Activated CD4-positive, alpha-beta T cell treated with anti-CD3 and anti-CD28 coated beads, Interleukin-2, amount 10 ng/mL, durations not matched to agents 7 days and 5 days (primary cell): ENCODE results near the gene SETBP1. TPM values are rescaled to one million over a fixed set of nuclear protein-coding genes. Genes with fewer than 3 reads are reported as not detected.

Experiments
- CTCF ChIA-PET: fragments of 350-600 bp; sonication (Branson Sonifier 250); formaldehyde crosslinking; loops from one replicate; lab custom pipeline; 2021; ENCODE audit warnings: antibody characterized with exemption; lab: Charles Lee
- POLR2A ChIA-PET: fragments of 350-600 bp; sonication (Branson Sonifier 250); formaldehyde crosslinking; loops from one replicate; lab custom pipeline; 2021; ENCODE audit warnings: antibody characterized with exemption; lab: Charles Lee
- DNase-seq: peaks from one replicate; pipeline ENCODE4 v3.0.0-alpha.2; 2020
- H3K27ac Mint-ChIP-seq: one replicate; pipeline ENCODE4 v1.8.0; 2021; ENCODE audit warnings: mild to moderate bottlenecking, moderate library complexity, mixed read lengths
- H3K27me3 Mint-ChIP-seq: one replicate; pipeline ENCODE4 v1.8.0; 2021; ENCODE audit warnings: mixed read lengths
- H3K36me3 Mint-ChIP-seq: one replicate; pipeline ENCODE4 v1.8.0; 2021; ENCODE audit warnings: low read depth, mixed read lengths
- H3K4me1 Mint-ChIP-seq: one replicate; pipeline ENCODE4 v1.8.0; 2021; ENCODE audit warnings: mixed read lengths
- H3K4me3 Mint-ChIP-seq: one replicate; pipeline ENCODE4 v1.8.0; 2021; ENCODE audit warnings: mild to moderate bottlenecking, moderate library complexity, mixed read lengths
- H3K9me3 Mint-ChIP-seq: one replicate; pipeline ENCODE4 v1.8.0; 2021; ENCODE audit warnings: mixed read lengths
- total RNA-seq, 2 experiments: library from RNA; stranded (reverse); gene quantifications; one replicate each; pipeline ENCODE4 v1.2.3, GENCODE V29; 2021

Gene SETBP1
- total RNA-seq, 2 experiments from 2014 or later = 3.7 to 4.4 TPM

DNA sequence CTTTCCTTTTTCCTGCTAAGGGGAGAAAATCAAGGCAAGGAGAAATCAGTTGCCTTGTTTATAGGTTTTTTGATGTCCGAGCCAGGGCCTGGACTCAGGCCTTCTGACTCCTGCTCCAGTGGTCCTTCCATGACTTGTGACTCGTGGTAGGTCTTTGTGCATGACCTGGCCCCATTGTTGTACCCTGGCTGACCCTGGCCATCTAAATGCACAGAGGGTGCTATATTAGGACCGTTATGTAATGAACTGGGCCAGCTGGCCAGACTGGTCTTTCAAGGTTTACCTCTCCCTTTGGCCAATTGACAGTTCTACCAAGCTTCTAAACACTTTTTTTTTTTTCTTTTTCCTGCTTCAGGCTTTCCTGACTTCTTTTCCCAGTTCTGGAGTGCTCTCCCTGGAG is 81.1 kb downstream of the SETBP1 start:
- Mint-ChIP-seq H3K36me3 (peaks cover 15% of the 10 kb centered on the region), H3K27ac (no peak overlapping the region), H3K9me3 (peaks cover 11% of the 10 kb centered on the region), H3K4me3 (no peak overlapping the region), H3K4me1 (peaks cover 21% of the 10 kb centered on the region), H3K27me3 (peaks cover 13% of the 10 kb centered on the region)
- DNase-seq = no peak
- POLR2A ChIA-PET = no interaction called here
- CTCF ChIA-PET = interaction anchor here (0.6 kb wide), 1 partner anchor 19 kb away, joined by 3 read pairs; no protein-coding TSS in a partner anchor

DNA sequence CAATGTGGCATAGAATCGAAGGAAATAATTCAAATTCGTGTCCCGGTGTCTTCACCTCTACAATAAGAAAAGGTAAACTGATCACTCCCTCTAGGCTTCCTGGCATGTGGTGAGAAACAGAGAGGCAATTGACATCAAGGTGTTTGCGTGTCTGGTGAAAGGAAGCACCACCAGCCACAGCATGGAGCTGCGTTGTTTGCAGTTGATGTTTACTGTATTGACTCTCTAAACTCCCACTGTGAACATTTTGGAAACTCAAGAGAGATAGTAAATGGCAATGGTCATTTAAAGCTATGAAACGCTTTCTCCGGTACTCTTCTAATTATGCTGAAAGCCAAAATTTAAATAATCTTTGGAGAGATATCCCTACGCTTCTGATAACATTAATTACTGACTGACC is 82.6 kb downstream of the SETBP1 start:
- POLR2A ChIA-PET = no interaction called here
- DNase-seq = no peak
- H3K9me3 Mint-ChIP-seq = peaks cover 11% of the 10 kb centered on the region
- H3K4me3 Mint-ChIP-seq = no peak overlapping the region
- H3K4me1 Mint-ChIP-seq = peaks cover 21% of the 10 kb centered on the region
- peaks cover 21% of the 10 kb centered on the region for H3K27me3 Mint-ChIP-seq
- H3K36me3 Mint-ChIP-seq = peaks cover 15% of the 10 kb centered on the region
- CTCF ChIA-PET = no interaction called here
- no peak overlapping the region for H3K27ac Mint-ChIP-seq

GRCh38 chr18:44764863-44765262 is 84.2 kb downstream of the SETBP1 start:
- peaks cover 25% of the 10 kb centered on the region for H3K27me3 Mint-ChIP-seq
- POLR2A ChIA-PET = no interaction called here
- H3K4me3 Mint-ChIP-seq = no peak overlapping the region
- no peak for DNase-seq
- CTCF ChIA-PET = interaction anchor here (0.6 kb wide), 1 partner anchor 17 kb away, joined by 3 read pairs; no protein-coding TSS in a partner anchor
- H3K27ac Mint-ChIP-seq = no peak overlapping the region
- peaks cover 11% of the 10 kb centered on the region for H3K9me3 Mint-ChIP-seq
- H3K36me3 Mint-ChIP-seq = peaks cover 6% of the 10 kb centered on the region
- H3K4me1 Mint-ChIP-seq = peaks cover 7% of the 10 kb centered on the region

DNA sequence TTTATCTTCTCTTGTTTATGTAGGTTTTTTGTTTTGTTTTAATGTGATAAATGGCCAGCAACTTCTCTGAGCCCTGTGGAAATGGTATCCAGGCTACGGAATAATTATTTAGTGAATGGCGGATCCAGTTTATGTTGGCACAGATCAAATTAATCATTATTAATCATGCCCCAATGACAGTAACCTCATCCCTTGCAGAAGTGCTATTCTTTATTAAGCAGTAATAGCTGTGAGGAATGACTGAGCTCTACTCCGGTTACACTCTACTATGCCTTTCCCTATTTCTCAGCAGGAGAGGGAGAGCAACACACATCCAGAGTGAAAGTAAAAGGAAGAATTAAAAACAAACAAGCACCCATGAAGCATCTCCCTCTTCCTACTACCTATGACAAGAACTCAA is 84.8 kb downstream of the SETBP1 start:
- ChIA-PET POLR2A (no interaction called here), CTCF (interaction anchor here (0.6 kb wide), 1 partner anchor 18 kb away, joined by 3 read pairs; no protein-coding TSS in a partner anchor)
- no peak overlapping the region for H3K27ac Mint-ChIP-seq
- no peak overlapping the region for H3K4me3 Mint-ChIP-seq
- H3K4me1 Mint-ChIP-seq = peaks cover 1% of the 10 kb centered on the region
- H3K9me3 Mint-ChIP-seq = peaks cover 11% of the 10 kb centered on the region
- H3K27me3 Mint-ChIP-seq = peaks cover 27% of the 10 kb centered on the region
- no peak for DNase-seq
- H3K36me3 Mint-ChIP-seq = peaks cover 1% of the 10 kb centered on the region

- Mint-ChIP-seq H3K36me3 (no peaks in the 10 kb centered on the region), H3K27ac (no peak overlapping the region), H3K4me3 (no peak overlapping the region), H3K4me1 (no peaks in the 10 kb centered on the region), H3K9me3 (peaks cover 11% of the 10 kb centered on the region), H3K27me3 (peaks cover 29% of the 10 kb centered on the region)
- POLR2A ChIA-PET = no interaction called here
- CTCF ChIA-PET = no interaction called here
- DNase-seq = no peak
These were observed 85.8 kb downstream of the SETBP1 start for GRCh38 chr18:44766450-44766849.

DNA sequence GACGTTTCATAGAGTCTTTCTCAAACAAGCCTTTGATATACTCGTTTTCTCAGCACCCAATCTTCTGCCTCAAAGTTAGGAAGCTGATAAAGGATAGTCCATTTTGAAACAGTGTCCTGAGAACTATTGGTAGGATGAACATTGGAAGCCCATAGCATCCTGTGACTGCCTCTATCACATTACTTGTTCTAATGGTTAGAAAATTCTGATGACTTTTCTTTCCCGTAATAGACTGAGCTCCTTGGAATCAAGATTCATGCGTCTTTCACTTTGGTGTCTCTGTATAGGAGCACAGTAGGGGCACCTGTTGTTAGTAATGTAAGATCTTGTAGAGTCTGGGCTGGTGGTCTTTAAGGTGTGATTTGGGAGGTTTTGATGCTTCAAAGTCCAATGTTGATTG is 87.1 kb downstream of the SETBP1 start:
- DNase-seq = no peak
- ChIA-PET POLR2A (no interaction called here), CTCF (interaction anchor here (1.1 to 1.4 kb wide), 3 partner anchors 11 to 25 kb away, joined by 3 read pairs; no protein-coding TSS in a partner anchor)
- no peaks in the 10 kb centered on the region for H3K4me1 Mint-ChIP-seq
- H3K36me3 Mint-ChIP-seq = no peaks in the 10 kb centered on the region
- peaks cover 11% of the 10 kb centered on the region for H3K9me3 Mint-ChIP-seq
- no peak overlapping the region for H3K27ac Mint-ChIP-seq
- H3K27me3 Mint-ChIP-seq = peaks cover 29% of the 10 kb centered on the region
- H3K4me3 Mint-ChIP-seq = no peak overlapping the region

GRCh38 chr18:44770641-44771040 is 90.0 kb downstream of the SETBP1 start:
- no peak overlapping the region for H3K4me3 Mint-ChIP-seq
- ChIA-PET POLR2A (no interaction called here), CTCF (no interaction called here)
- DNase-seq = no peak
- peaks cover 31% of the 10 kb centered on the region for H3K27me3 Mint-ChIP-seq
- peaks cover 1% of the 10 kb centered on the region for H3K4me1 Mint-ChIP-seq
- H3K27ac Mint-ChIP-seq = no peak overlapping the region
- no peaks in the 10 kb centered on the region for H3K36me3 Mint-ChIP-seq
- H3K9me3 Mint-ChIP-seq = peaks cover 5% of the 10 kb centered on the region

GRCh38 chr18:44771572-44771955 is 90.9 kb downstream of the SETBP1 start:
- no peak for DNase-seq
- peaks cover 1% of the 10 kb centered on the region for H3K4me1 Mint-ChIP-seq
- ChIA-PET POLR2A (no interaction called here), CTCF (no interaction called here)
- peaks cover 25% of the 10 kb centered on the region for H3K27me3 Mint-ChIP-seq
- H3K4me3 Mint-ChIP-seq = no peak overlapping the region
- H3K27ac Mint-ChIP-seq = no peak overlapping the region
- no peaks in the 10 kb centered on the region for H3K9me3 Mint-ChIP-seq
- H3K36me3 Mint-ChIP-seq = no peaks in the 10 kb centered on the region

GRCh38 chr18:44771956-44772917 is 91.5 kb downstream of the SETBP1 start:
- no peak overlapping the region for H3K4me3 Mint-ChIP-seq
- POLR2A ChIA-PET = no interaction called here
- DNase-seq = no peak
- H3K4me1 Mint-ChIP-seq = peaks cover 1% of the 10 kb centered on the region
- CTCF ChIA-PET = no interaction called here
- H3K36me3 Mint-ChIP-seq = no peaks in the 10 kb centered on the region
- peaks cover 25% of the 10 kb centered on the region for H3K27me3 Mint-ChIP-seq
- H3K9me3 Mint-ChIP-seq = no peaks in the 10 kb centered on the region
- H3K27ac Mint-ChIP-seq = no peak overlapping the region

DNA sequence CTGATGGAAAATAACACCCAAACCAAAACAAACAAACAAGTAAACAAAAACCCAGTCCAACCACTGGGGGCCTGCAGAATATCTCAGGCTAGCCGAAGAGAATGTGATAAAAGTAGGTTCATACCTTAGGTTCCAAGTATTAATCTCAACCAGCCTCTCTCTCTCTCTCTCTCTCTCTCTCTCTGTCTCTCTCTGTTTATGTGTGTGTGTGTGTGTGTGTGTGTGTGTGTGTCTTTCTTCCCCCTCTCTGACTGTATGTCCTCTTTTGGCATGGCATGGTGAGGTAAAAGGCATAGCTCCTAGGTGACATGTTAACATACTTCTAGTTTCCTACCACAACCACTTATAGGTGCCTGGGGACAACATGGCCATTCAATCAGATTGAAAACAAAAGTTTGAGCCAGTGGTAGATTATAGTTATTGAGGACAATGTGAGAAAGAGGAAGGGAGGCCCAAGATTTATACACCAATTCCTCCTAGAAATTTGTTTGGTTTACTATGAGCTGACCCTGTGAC is 93.0 kb downstream of the SETBP1 start:
- H3K27ac Mint-ChIP-seq = no peak overlapping the region
- no peak for DNase-seq
- peaks cover 1% of the 10 kb centered on the region for H3K4me1 Mint-ChIP-seq
- peaks cover 16% of the 10 kb centered on the region for H3K27me3 Mint-ChIP-seq
- CTCF ChIA-PET = no interaction called here
- peaks cover 2% of the 10 kb centered on the region for H3K36me3 Mint-ChIP-seq
- POLR2A ChIA-PET = no interaction called here
- no peaks in the 10 kb centered on the region for H3K9me3 Mint-ChIP-seq
- H3K4me3 Mint-ChIP-seq = no peak overlapping the region

DNA sequence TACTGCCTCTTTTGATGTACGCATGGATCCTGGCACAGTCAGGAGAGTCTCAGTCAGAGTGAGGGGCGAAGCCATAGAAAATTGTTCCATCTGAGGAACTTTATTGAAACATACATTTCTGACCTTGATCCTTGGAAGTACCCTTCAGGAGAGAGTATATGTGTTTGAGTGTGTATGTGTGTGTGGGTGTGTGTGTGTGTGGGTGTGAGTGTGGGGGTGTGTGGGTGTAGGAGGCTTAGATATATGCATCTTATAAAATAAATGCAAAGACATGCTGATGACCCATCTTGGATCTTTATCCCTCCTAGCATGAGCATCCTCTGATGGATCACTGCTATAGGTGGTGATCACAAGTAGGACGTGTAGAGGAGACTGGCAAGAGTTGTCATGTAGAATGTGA is 93.5 kb downstream of the SETBP1 start:
- Mint-ChIP-seq H3K27me3 (peaks cover 16% of the 10 kb centered on the region), H3K36me3 (peaks cover 2% of the 10 kb centered on the region), H3K4me3 (no peak overlapping the region), H3K27ac (no peak overlapping the region), H3K4me1 (peaks cover 1% of the 10 kb centered on the region), H3K9me3 (no peaks in the 10 kb centered on the region)
- ChIA-PET POLR2A (no interaction called here), CTCF (no interaction called here)
- DNase-seq = no peak

- no peaks in the 10 kb centered on the region for H3K9me3 Mint-ChIP-seq
These were observed 96.9 kb downstream of the SETBP1 start for GRCh38 chr18:44777457-44778192.

More at GRCh38 chr18:44777457-44778192, 96.9 kb downstream of the SETBP1 start:
- ChIA-PET POLR2A (no interaction called here), CTCF (interaction anchor here (0.6 kb wide), 1 partner anchor 20 kb away, joined by 9 read pairs; no protein-coding TSS in a partner anchor)
- H3K27me3 Mint-ChIP-seq = peaks cover 18% of the 10 kb centered on the region
- no peak overlapping the region for H3K4me3 Mint-ChIP-seq
- DNase-seq = no peak
- H3K4me1 Mint-ChIP-seq = peaks cover 1% of the 10 kb centered on the region
- H3K27ac Mint-ChIP-seq = no peak overlapping the region
- H3K36me3 Mint-ChIP-seq = peaks cover 2% of the 10 kb centered on the region
